ENCODE results near the gene APCDD1.
"Not testable (repeated sequence)": the region's sequence is repeated elsewhere in the genome, so short reads cannot be mapped to it uniquely, and the experiment has no call there.

APCDD1 gene

GRCh38 chr18:10499230-10499629 lies 44.8 kb downstream of the APCDD1 start:
- no peak for DNase-seq (ENCODE audit: low read depth)
- TF ChIP-seq CTCF (IDR thresholded peaks at IDR 0.05; ENCODE audit: low read depth, low read length, missing control alignments): no peak
- no peak overlapping the region for H3K4me3 ChIP-seq (ENCODE audit: low read depth, low read length)

- no peak for DNase-seq (ENCODE audit: low read depth)
- TF ChIP-seq CTCF (IDR thresholded peaks at IDR 0.05; ENCODE audit: low read depth, low read length, missing control alignments): no peak
- H3K4me3 ChIP-seq (ENCODE audit: low read depth, low read length): no peak overlapping the region
These were observed 45.6 kb downstream of the APCDD1 start for GRCh38 chr18:10500038-10500437.

GRCh38 chr18:10504723-10505122 lies 50.3 kb downstream of the APCDD1 start:
- H3K4me3 ChIP-seq (ENCODE audit: low read depth, low read length): no peak overlapping the region
- TF ChIP-seq CTCF (IDR thresholded peaks at IDR 0.05; ENCODE audit: low read depth, low read length, missing control alignments): no peak
- no peak for DNase-seq (ENCODE audit: low read depth)

- not testable (repeated sequence) for DNase-seq (ENCODE audit: low read depth); H3K4me3 ChIP-seq (ENCODE audit: low read depth, low read length)
These were observed 51.5 kb downstream of the APCDD1 start for GRCh38 chr18:10505892-10506291.

GRCh38 chr18:10508591-10508990 lies 54.2 kb downstream of the APCDD1 start:
- H3K4me3 ChIP-seq (ENCODE audit: low read depth, low read length): no peak overlapping the region
- DNase-seq (ENCODE audit: low read depth): no peak
- TF ChIP-seq CTCF (IDR thresholded peaks at IDR 0.05; ENCODE audit: low read depth, low read length, missing control alignments): no peak

- TF ChIP-seq CTCF (IDR thresholded peaks at IDR 0.05; ENCODE audit: low read depth, low read length, missing control alignments): no peak
- no peak for DNase-seq (ENCODE audit: low read depth)
- H3K4me3 ChIP-seq (ENCODE audit: low read depth, low read length): no peak overlapping the region
These were observed 56.8 kb downstream of the APCDD1 start for GRCh38 chr18:10511236-10511635.

- no peak overlapping the region for H3K4me3 ChIP-seq (ENCODE audit: low read depth, low read length)
- no peak for TF ChIP-seq CTCF (IDR thresholded peaks at IDR 0.05; ENCODE audit: low read depth, low read length, missing control alignments)
- DNase-seq (ENCODE audit: low read depth): no peak
These were observed 59.6 kb downstream of the APCDD1 start for GRCh38 chr18:10514082-10514481.

- DNase-seq (ENCODE audit: low read depth): no peak
- no peak for TF ChIP-seq CTCF (IDR thresholded peaks at IDR 0.05; ENCODE audit: low read depth, low read length, missing control alignments)
These were observed 60.2 kb downstream of the APCDD1 start for GRCh38 chr18:10514601-10515000.

More at GRCh38 chr18:10514601-10515000, 60.2 kb downstream of the APCDD1 start:
- H3K4me3 ChIP-seq (ENCODE audit: low read depth, low read length): no peak overlapping the region

Measured in GM12864 (cell line).